Measurements from ENCODE around the gene ROGDI. TPM values are rescaled to one million over a fixed set of nuclear protein-coding genes. Genes with fewer than 3 reads are reported as not detected.

The ROGDI gene
- total and polyA plus RNA-seq, 2 of the 13 experiments (the other 11 are each of a cell fraction or from before 2014, with no cell fraction given), result 19.2 to 42.1 TPM

- TF ChIP-seq AHR (CRISPR knock-in tag; IDR thresholded peaks at IDR 0.05) (no peak), HMGA1 (CRISPR knock-in tag; conservative IDR thresholded peaks at IDR 0.05) (no peak), ZNF496 (CRISPR knock-in tag; IDR thresholded peaks at IDR 0.05; ENCODE audit: insufficient replicate concordance) (no peak), ZFP1 (CRISPR knock-in tag; IDR thresholded peaks at IDR 0.05) (no peak), KDM3A (CRISPR knock-in tag; IDR thresholded peaks at IDR 0.05; ENCODE audit: low read depth) (0 out of 2 replicates have a peak, but pooled peaks have one; percentile 52), ZNF576 (CRISPR knock-in tag; IDR thresholded peaks at IDR 0.05) (no peak), MTF1 (CRISPR knock-in tag; IDR thresholded peaks at IDR 0.05) (no peak), THAP7 (CRISPR knock-in tag; IDR thresholded peaks at IDR 0.05) (no peak), IRF9 (CRISPR knock-in tag; IDR thresholded peaks at IDR 0.05; ENCODE audit: borderline replicate concordance) (0 out of 2 replicates have a peak, but pooled peaks have one; percentile 46), ZNF772 (CRISPR knock-in tag; IDR thresholded peaks at IDR 0.05) (peak; percentile 47; the same call in 1 of the 2 replicates), MIER2 (CRISPR knock-in tag; IDR thresholded peaks at IDR 0.05) (no peak), BHLHE40 (IDR thresholded peaks at IDR 0.05; ENCODE audit: low read length) (no peak), RFX1 (IDR thresholded peaks at IDR 0.05) (no peak), ZNF180 (CRISPR knock-in tag; IDR thresholded peaks at IDR 0.05; ENCODE audit: borderline replicate concordance, low read depth) (no peak), BCL3 (CRISPR knock-in tag; IDR thresholded peaks at IDR 0.05) (no peak), THYN1 (CRISPR knock-in tag; IDR thresholded peaks at IDR 0.05; ENCODE audit: borderline replicate concordance, low read depth) (no peak), GZF1 (CRISPR knock-in tag; IDR thresholded peaks at IDR 0.05) (no peak), ZSCAN30 (CRISPR knock-in tag; IDR thresholded peaks at IDR 0.05) (no peak), SNAPC2 (CRISPR knock-in tag; IDR thresholded peaks at IDR 0.05) (no peak), ATM (IDR thresholded peaks at IDR 0.05; ENCODE audit: borderline replicate concordance) (no peak), HMGXB4 (CRISPR knock-in tag; IDR thresholded peaks at IDR 0.05; ENCODE audit: borderline replicate concordance in 1 of 2, low read depth in 1 of 2) (peak in 1 of 2 experiments; percentile 22; a peak in 1 of 4 replicates), MXD1 (CRISPR knock-in tag; IDR thresholded peaks at IDR 0.05) (no peak), HOXA3 (CRISPR knock-in tag; IDR thresholded peaks at IDR 0.05) (peak; percentile 20; the same call in 1 of the 2 replicates), TEAD2 (CRISPR knock-in tag; IDR thresholded peaks at IDR 0.05) (no peak), SALL2 (CRISPR knock-in tag; IDR thresholded peaks at IDR 0.05) (no peak), HCFC1 (IDR thresholded peaks at IDR 0.05; ENCODE audit: low read depth, low read length) (no peak), FOXO1 (CRISPR knock-in tag; IDR thresholded peaks at IDR 0.05) (no peak; the same call in 1 of the 2 replicates)
Observed at GRCh38 chr16:4801962-4802658, at the start of gene ROGDI (continued).
